HG03196 (cell line): ENCODE measurements around the gene PFN4.
A peak's percentile ranks its signal among the peaks of the same experiment; 100 is the strongest.
"Not testable (repeated sequence)": the region's sequence is repeated elsewhere in the genome, so short reads cannot be mapped to it uniquely, and the experiment has no call there.

Experiments used
- ATAC-seq: cut with Tn5 transposase; IDR thresholded peaks from one replicate; pipeline ENCODE4 v1.9.1; 2021; ENCODE audit not compliant: unreplicated experiment

PFN4 gene

GRCh38 chr2:24123195-24123921 lies at the start of gene PFN4, which contains the start of gene FAM228B:
Gene PFN4 (minus strand): TSS chr2:24123334. CDS start chr2:24122535, 799 bp downstream.
Gene FAM228B (plus strand): TSS chr2:24123469. CDS start chr2:24124362, 893 bp downstream.
- peak; percentile 91 for ATAC-seq

- no peak for ATAC-seq
Observed at GRCh38 chr2:24169023-24169422, 45.9 kb upstream of the PFN4 start.

- no peak for ATAC-seq
Observed at GRCh38 chr2:24164416-24164973, 41.4 kb upstream of the PFN4 start.

DNA sequence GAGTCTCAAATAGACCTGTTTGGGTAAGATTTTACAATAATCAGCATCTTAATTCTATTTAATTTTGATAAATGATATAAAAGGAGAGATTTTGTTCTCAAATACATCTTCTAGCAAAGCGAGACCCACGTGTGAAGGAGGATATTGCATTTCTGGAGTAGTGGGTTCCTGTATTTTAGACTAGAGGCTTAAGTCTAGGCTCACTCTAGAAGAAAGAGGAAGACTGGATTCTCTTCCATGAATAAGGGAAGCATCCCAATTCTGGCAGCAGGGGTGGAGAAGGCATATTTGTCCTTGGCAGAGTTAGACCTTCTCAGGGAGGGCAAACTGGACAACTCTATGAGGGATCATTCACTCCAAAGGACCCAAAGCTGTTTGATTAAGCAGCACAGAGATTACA lies 40.5 kb upstream of the PFN4 start:
- no peak for ATAC-seq

GRCh38 chr2:24163186-24163585 lies 40.1 kb upstream of the PFN4 start:
- no peak for ATAC-seq

- ATAC-seq = no peak
Observed at GRCh38 chr2:24162494-24162893, 39.4 kb upstream of the PFN4 start.

- ATAC-seq = no peak
Observed at GRCh38 chr2:24160761-24161160, 37.6 kb upstream of the PFN4 start.

DNA sequence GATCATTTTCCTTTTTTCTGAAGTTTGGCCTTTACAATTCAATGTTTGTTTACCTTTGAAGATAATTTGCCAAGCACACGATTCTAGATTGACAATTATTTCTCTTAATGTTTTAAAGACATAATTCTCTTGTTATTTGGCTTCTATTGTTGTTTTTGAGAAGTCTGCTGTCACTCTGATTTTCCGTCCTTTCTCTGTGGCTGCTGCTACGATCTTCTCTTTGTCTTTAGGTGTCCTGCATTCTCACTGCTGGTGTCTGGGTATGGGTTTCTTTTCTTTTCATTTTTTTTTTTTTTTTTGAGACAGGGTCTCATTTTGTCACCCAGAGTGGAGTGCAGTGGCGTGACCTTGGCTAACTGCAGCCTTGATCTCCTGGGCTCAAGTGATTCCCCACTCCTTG lies 36.6 kb upstream of the PFN4 start:
- ATAC-seq = no peak

DNA sequence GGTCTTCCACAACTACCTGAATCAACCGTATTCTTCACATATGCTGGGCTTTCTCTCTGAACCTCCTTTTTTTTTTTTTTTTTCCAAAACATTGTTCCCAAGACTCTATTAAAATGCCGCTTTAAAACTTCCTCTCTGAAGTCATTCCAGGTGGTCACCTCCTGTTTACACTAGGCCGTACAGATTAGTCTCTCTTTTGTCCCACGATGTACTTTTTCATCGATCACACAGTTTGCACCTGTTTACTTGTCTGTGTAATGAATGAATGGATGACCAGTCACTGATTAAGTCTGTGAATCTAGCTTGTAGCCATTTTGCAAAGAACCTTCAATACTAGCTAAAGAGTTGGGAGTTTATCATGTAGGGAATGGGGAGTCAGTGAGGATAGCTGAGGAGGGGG lies 35.0 kb upstream of the PFN4 start:
- no peak for ATAC-seq

DNA sequence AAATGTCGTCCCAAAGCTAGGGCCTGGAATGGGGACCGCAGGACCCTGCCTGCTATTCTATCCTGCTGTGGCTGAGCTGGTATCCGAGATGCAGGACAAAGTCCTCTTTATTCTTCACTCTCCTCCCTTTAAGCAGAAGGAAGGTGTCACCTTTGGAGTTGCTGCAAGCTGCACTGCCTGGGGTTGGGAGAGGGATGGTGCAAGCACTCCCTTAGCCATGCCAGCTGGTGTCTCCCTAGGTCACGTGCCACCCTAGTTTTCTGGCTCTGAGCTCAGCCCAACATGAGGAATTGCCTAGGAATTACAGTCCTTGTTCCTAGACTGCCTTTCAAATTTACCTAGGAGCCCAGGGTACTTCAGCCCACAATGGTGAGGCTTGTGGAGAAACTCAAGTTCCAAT lies 30.3 kb upstream of the PFN4 start:
- ATAC-seq = no peak

GRCh38 chr2:24152413-24153197 lies 29.5 kb upstream of the PFN4 start:
- ATAC-seq = no peak

GRCh38 chr2:24147364-24147763 lies 24.2 kb upstream of the PFN4 start:
- ATAC-seq = no peak

DNA sequence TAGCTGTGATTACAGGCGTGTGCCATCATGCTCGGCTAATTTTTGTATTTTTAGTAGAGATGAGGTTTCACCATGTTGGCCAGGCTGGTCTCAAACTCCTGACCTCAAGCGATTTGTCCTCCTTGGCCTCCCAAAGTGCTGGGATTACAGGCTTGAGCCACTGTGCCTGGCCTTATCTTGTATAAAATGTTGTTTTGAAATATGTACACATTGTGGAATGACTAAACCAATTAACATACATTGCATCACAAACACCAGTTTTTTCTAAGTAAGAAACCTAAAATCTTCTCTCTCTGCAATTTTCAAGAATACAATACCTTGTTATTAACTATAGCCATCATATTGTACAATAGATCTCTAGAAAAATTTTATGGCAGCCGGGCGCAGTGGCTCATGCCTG lies 17.2 kb upstream of the PFN4 start:
- ATAC-seq = not testable (repeated sequence)

DNA sequence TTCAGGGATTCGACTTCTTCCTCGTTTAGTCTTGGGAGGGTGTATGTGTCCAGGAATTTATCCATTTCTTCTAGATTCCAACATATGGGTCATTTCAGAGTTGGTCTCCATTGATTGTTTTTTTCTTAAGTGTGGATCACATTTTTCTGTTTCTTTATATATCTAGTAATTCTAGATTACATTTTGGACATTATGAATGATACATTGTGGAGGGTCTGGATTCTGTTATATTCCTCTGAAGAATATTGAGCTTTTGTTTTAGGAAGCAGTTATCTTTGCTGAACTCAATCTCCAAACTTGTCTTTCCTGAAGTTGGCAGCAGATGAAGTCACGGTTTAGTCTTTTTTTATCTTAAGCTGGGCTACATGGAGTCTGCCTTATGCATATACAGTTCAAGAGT lies 9.4 kb upstream of the PFN4 start:
- ATAC-seq = no peak

- ATAC-seq = no peak
Observed at GRCh38 chr2:24125956-24126355, 2.8 kb upstream of the PFN4 start.

- ATAC-seq = peak; percentile 10
Observed at GRCh38 chr2:24123922-24124580, 917 bp upstream of the PFN4 start.

- no peak for ATAC-seq
Observed at GRCh38 chr2:24122366-24123194, 554 bp downstream of the PFN4 start.

DNA sequence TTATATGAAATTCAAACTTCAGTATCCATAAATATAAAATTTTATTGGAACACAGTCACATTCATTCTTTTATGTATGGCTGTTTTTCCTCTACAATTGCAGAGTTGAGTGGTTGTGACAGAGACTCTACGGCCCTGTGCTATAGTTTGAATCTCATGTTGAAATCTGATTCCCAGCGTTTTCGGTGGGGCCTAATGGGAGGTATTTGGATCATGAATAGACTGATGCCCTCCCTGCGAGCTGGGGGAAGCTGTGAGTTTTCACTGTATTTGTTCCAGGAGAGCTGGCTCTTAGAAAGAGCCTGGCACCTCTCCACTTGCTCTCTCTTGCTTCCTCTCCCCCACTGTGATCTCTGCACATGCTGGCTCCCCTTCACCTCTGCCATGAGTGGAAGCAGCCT lies 1.7 kb downstream of the PFN4 start:
- no peak for ATAC-seq

DNA sequence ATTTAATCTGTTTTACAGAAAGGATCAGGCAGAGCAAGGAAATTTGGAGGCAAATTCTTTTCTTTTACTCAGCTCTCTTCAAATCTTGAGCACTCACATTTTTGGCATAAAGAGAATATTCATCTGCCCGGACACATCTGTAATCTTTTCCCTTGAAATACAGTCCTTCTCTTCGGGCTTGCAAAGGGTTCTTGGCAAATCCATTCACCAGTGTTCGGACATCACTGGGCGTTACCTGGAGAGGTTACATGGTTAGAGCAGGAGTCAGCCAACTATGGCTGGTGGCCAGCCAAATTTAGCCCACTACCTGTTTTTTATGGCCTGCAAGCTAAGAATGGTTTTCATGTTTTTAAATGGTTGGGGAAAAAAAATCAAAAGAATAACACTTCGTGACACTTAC lies 2.1 kb downstream of the PFN4 start:
- no peak for ATAC-seq

DNA sequence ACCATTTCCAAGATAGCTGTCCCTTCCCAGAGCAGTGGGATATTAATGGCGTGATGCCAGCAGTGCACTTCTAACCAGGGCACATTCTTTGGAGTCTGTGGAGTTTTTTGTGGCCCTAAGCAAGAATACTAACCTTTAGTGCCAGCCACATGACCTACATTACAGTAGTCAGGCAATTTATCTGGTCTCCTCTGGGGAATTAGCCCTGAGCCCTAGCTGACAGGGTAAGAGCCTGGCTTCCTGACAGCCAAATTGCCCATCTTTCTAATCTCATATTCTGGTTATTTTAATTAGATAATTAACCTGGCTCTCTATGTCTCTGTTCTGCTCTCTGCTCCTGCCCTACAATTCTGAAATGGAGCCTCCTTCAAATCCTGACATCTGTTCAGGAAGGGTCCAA lies 5.2 kb downstream of the PFN4 start:
- no peak for ATAC-seq

DNA sequence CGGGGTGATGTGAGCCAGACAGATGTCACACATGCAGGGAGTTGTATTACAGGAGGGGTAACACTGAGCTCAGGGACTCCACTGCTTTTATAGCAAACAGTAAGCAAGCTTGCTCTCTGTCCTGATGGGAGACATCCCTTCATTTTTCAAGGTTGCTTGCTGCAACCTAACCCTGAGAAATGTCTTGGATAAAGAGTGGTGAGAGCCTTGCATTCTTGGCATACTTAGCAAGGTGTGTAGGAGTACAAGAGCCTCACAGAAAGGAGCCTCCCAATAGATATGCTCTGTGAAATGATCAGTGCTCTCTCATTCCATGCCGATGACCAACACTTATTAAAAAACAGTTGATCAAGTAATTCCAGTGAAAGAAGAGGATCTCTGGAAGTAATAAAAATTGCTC lies 8.1 kb downstream of the PFN4 start:
- ATAC-seq = no peak
